HEK293T (cell line): ENCODE measurements around the gene WDR64.

ENCODE experiments used
- BHLHE40 ChIP-seq: fragments of 450-650 bp; IDR thresholded peaks from 2 replicates; pipeline ENCODE4 v1.6.1; 2016; ENCODE audit warnings: mild to moderate bottlenecking, moderate library complexity, borderline replicate concordance
- NFRKB ChIP-seq: fragments of 450-650 bp; IDR thresholded peaks from 2 replicates; pipeline ENCODE4 v1.6.1; 2016; ENCODE audit warnings: mild to moderate bottlenecking, moderate library complexity
- SP1 ChIP-seq: fragments of 450-650 bp; IDR thresholded peaks from 2 replicates; pipeline ENCODE4 v1.6.1; 2017
- SUZ12 ChIP-seq: fragments of 450-650 bp; IDR thresholded peaks from 2 replicates; pipeline ENCODE4 v1.6.1; 2016; ENCODE audit warnings: mild to moderate bottlenecking

DNA sequence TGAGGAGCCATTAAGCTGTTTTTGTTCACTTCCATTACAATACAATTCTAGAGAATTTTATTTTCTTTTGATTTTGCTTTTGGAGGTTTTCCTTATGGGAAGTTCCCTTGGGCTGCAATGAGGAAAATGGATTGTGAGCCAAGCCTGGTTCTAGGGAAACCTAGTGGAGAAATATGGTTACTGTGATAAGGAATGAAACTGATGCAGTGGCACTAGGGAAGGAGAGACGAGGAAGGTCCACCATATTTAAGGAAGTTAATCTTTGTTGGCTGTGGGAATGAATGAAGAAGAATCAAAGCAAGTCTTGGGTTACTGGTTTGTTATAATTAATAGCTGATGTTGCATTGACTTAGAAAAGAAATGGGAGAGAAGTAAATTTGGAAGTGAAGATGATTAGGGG is 40.3 kb upstream of the WDR64 start:
- no peak for TF ChIP-seq SUZ12
- TF ChIP-seq SP1 = no peak
- TF ChIP-seq BHLHE40 = no peak
- no peak for TF ChIP-seq NFRKB
